ENCODE measurements around the gene DEXI. TPM values are rescaled to one million over a fixed set of nuclear protein-coding genes. Genes with fewer than 3 reads are reported as not detected.

The DEXI gene
- total RNA-seq, 2 donors from 2014 or later = 20.7 to 36.3 TPM

DNA sequence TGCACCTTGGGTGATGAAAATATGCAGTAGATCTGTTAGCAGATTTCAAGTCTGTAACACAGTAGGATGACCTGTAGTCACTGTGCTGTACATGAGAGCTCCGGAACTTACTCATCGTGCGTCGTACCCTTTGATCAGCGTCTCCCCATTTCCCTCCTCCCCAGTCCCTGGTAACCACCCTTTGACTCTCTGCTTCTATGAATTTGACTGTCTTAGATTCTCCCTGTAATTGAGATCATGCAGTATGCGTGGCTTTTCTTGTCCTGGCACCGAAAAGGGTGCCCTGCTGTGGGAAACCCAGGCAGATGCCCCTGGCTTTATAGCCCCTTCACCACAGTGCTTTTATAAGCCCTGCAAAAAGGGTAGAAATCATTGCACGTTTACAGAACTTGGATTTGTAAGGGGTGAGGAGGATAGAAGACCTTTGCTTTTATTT is 22.6 kb upstream of the DEXI start:
- peaks cover 17% of the 10 kb centered on the region for H3K36me3 Mint-ChIP-seq
- ATAC-seq (peak in 1 of 2 donors; percentile 87), DNase-seq (ENCODE audit: low spot score) (no peak)
- peaks cover 41 to 45% of the 10 kb centered on the region in 2 donors for H3K4me1 Mint-ChIP-seq (ENCODE audit: low read depth in 2 of 2)
- H3K27ac Mint-ChIP-seq = peak overlapping the region; percentile 90 to 96
- H3K4me3 Mint-ChIP-seq = peak overlapping the region; percentile 79
- no peaks in the 10 kb centered on the region for H3K27me3 Mint-ChIP-seq
- peaks cover 6% of the 10 kb centered on the region for H3K9me3 Mint-ChIP-seq

DNA sequence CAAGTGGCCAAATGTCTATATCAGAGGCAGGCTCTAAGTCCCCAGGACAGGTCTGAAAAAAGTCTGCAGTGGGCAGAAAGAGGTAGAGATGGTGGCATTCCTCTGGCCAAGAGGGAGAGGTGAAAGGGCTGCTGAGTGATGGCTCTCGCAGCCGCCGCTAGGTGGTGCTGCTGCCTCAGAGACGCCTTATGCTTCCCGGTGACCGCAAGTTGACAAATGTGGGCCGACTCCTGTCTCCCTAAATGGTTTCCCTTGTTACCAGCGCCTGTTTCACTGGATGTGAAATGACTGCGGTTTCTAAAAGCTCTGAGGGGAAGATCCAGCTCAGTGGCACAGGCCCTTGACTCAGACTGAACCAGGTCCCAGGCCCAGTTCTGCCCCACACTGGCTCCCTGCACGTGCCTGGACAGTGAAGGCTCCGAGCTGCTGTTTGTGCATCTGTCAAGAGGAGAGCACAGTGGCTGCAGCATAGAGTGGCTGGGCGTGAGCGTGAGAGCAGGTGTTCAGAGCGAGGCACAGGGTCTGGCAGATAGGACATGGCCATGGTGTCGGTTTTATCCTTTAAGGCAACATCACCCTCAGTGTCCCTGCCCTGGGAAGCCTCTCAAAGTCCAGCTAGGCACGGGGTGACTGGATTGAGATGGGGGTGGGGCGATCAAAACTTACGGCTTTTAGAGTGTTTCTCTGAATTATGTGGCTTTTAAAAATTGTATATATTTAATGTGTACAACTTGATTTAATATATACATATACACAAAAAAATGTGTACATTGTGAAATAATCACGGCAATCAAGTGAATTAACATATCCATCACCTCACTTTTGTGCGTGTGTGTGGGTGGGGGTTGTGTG is 22.0 kb upstream of the DEXI start:
- H3K9me3 Mint-ChIP-seq = peaks cover 6% of the 10 kb centered on the region
- no peaks in the 10 kb centered on the region for H3K27me3 Mint-ChIP-seq
- H3K4me1 Mint-ChIP-seq (ENCODE audit: low read depth in 2 of 2) = peaks cover 41 to 45% of the 10 kb centered on the region in 2 donors

DNA sequence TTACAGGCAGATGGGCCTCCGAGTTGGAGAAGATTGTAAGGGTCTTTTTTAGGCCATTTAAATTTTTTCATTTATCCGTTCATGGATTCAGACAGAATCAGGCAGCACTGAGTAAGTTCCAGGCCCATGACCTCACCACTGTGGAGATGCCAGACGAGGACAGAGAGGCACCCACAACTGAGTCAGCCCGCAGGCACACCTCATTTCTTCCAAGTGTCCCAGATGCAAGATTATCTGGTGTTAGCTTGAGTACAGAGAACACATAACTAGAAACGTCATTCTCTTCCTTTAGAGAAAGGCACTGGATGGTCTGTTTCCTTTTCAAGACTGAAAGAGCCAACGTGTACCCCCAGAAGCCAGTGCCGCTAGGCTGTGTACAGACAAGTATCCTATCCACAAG is 19.0 kb upstream of the DEXI start:
- DNase-seq (ENCODE audit: low spot score) (no peak), ATAC-seq (no peak)
- peaks cover 42 to 43% of the 10 kb centered on the region in 2 donors for H3K4me1 Mint-ChIP-seq (ENCODE audit: low read depth in 2 of 2)
- H3K36me3 Mint-ChIP-seq = peaks cover 13% of the 10 kb centered on the region
- no peaks in the 10 kb centered on the region for H3K27me3 Mint-ChIP-seq
- peaks cover 4% of the 10 kb centered on the region for H3K9me3 Mint-ChIP-seq
- peak overlapping the region in 1 of 2 donors; percentile 22 for H3K27ac Mint-ChIP-seq
- H3K4me3 Mint-ChIP-seq = no peak overlapping the region

More for the DNA sequence above, 22.0 kb upstream of the DEXI start:
- ATAC-seq (peak; percentile 67 to 85), DNase-seq (ENCODE audit: low spot score) (peak; percentile 87)
- peaks cover 17% of the 10 kb centered on the region for H3K36me3 Mint-ChIP-seq
- H3K27ac Mint-ChIP-seq = peak overlapping the region; percentile 90 to 96
- peak overlapping the region; percentile 79 for H3K4me3 Mint-ChIP-seq

DNA sequence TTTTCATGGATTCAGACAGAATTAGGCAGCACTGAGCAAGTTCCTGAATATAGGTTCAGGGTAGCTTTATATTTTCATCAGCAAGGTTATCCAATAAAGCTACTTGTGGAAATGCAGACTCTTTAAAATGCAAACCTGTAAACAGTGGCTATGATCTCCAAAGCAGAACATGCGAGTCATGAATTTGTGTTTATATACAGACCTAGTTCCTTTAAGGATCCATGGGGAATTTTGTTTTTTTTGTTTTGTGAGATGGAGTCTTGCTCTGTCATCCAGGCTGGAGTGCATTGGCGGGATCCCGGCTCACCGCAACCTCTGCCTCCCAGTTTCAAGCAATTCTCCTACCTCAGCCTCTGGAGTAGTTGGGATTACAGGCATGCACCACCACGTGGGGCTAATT is 16.9 kb upstream of the DEXI start:
- peaks cover 8% of the 10 kb centered on the region for H3K36me3 Mint-ChIP-seq
- no peak overlapping the region for H3K27ac Mint-ChIP-seq
- H3K27me3 Mint-ChIP-seq = no peaks in the 10 kb centered on the region
- peaks cover 31% of the 10 kb centered on the region in 2 donors for H3K4me1 Mint-ChIP-seq (ENCODE audit: low read depth in 2 of 2)
- DNase-seq (ENCODE audit: low spot score) = no peak
- no peak overlapping the region for H3K4me3 Mint-ChIP-seq
- H3K9me3 Mint-ChIP-seq = no peaks in the 10 kb centered on the region
- ATAC-seq = no peak

DNA sequence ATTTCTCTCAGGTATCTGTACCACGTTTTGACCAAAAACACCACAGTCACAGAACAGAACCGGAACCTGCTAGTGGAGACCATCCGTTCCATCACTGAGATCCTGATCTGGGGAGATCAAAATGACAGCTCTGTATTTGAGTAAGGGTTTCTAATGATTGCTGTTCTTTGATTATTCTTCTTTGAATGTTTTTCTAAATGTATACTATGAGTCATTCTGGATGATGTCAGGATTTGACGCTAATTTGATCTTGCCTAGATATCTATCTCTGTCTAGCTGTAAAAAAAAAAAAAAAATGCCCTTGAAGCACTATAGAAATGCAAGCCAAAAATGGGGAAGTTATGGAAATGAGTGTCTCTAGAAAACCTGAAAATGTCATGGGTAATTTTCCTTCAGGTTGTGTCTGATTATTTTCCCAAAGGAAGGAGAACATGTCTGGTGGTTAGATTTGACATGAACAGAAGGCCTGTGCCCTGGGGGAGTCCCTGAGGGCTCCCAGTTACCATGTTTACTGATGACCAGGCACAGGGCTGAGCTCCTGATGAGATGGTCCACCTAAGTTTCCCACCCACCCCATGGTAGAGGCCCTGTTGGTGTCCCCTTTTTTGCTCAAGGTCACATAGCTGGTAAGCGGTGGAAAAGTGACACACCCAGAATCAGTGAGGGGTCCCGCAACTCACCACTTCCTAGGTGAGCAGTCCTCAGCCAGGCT is 15.7 kb upstream of the DEXI start:
- H3K4me3 Mint-ChIP-seq = no peak overlapping the region
- ATAC-seq = peak in 1 of 2 donors; percentile 62
- peaks cover 26 to 29% of the 10 kb centered on the region in 2 donors for H3K4me1 Mint-ChIP-seq (ENCODE audit: low read depth in 2 of 2)
- H3K27ac Mint-ChIP-seq = peak overlapping the region; percentile 6 to 12
- H3K27me3 Mint-ChIP-seq = no peaks in the 10 kb centered on the region
- no peaks in the 10 kb centered on the region for H3K9me3 Mint-ChIP-seq
- peaks cover 1% of the 10 kb centered on the region for H3K36me3 Mint-ChIP-seq
- DNase-seq (ENCODE audit: low spot score) = no peak

DNA sequence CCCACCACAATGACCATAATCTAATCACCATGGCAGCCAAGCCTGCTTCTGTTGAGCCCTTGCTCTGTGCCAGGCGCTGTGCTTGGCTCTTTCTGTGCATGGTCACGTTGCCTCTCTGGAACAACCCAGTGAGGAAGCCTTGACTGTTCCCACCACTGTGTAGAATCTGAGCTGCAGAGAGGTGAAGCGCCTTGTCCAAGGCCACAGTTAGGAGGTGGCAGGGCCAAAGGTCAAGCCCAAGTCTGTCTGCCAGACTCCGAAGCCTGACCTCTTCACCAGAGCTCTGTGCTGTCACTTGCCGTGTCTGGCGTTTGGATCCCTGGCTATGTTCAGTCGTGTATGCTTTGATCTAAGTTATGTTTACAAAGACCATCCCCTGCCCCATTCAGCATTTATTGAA is 12.6 kb upstream of the DEXI start:
- ATAC-seq (no peak), DNase-seq (ENCODE audit: low spot score) (no peak)
- Mint-ChIP-seq H3K4me1 (ENCODE audit: low read depth in 2 of 2) (peaks cover 28 to 36% of the 10 kb centered on the region in 2 donors), H3K27ac (peak overlapping the region in 1 of 2 donors; percentile 85), H3K4me3 (peak overlapping the region; percentile 9), H3K36me3 (no peaks in the 10 kb centered on the region), H3K9me3 (no peaks in the 10 kb centered on the region), H3K27me3 (no peaks in the 10 kb centered on the region)

DNA sequence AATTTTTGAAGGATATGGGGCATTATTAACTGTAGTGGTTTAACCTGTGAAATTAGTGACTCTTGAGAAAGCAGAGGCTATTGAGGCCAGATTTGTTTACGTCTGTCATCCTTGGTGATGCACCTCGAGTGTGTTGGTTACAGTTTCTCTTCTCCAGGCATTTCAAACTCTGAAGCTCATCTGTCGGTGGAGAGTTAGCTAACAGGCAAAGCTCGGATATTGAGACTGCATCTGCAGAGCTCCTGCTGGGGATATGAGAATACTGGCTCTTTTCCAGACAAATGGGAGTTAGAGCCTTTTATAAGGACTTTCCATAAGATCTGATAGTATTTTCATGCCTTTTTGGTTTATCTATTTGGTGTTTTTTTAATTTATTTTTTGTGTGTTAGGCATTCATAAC is 8.8 kb upstream of the DEXI start:
- Mint-ChIP-seq H3K27me3 (no peaks in the 10 kb centered on the region), H3K9me3 (no peaks in the 10 kb centered on the region), H3K4me3 (no peak overlapping the region), H3K4me1 (ENCODE audit: low read depth in 2 of 2) (peaks cover 40 to 44% of the 10 kb centered on the region in 2 donors), H3K36me3 (no peaks in the 10 kb centered on the region), H3K27ac (peak overlapping the region in 1 of 2 donors; percentile 19)
- DNase-seq (ENCODE audit: low spot score) (no peak), ATAC-seq (no peak)

DNA sequence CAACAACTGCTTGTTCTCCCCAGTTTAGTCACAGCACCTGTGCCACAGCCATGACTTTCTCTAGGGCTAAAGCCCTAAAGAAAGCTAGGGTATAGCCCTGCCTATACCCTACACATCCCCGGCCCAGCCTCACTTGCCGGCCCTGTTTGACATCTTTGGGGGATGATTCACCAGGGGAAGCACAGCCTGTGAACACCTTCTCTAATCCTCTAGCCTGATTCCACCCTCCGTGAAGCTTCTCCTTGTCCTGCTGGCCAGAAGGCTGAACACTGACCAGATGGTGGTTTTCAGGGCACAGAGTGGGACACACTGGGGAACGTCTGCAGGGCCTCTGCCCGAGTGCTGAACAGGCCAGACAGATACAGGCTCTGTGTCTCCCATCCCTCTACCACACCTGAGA is 8.1 kb upstream of the DEXI start:
- no peak for ATAC-seq
- H3K9me3 Mint-ChIP-seq = no peaks in the 10 kb centered on the region
- DNase-seq (ENCODE audit: low spot score) = no peak
- H3K36me3 Mint-ChIP-seq = no peaks in the 10 kb centered on the region
- H3K4me1 Mint-ChIP-seq (ENCODE audit: low read depth in 2 of 2) = peaks cover 46 to 49% of the 10 kb centered on the region in 2 donors
- H3K27me3 Mint-ChIP-seq = no peaks in the 10 kb centered on the region
- H3K4me3 Mint-ChIP-seq = no peak overlapping the region
- peak overlapping the region in 1 of 2 donors; percentile 19 for H3K27ac Mint-ChIP-seq

DNA sequence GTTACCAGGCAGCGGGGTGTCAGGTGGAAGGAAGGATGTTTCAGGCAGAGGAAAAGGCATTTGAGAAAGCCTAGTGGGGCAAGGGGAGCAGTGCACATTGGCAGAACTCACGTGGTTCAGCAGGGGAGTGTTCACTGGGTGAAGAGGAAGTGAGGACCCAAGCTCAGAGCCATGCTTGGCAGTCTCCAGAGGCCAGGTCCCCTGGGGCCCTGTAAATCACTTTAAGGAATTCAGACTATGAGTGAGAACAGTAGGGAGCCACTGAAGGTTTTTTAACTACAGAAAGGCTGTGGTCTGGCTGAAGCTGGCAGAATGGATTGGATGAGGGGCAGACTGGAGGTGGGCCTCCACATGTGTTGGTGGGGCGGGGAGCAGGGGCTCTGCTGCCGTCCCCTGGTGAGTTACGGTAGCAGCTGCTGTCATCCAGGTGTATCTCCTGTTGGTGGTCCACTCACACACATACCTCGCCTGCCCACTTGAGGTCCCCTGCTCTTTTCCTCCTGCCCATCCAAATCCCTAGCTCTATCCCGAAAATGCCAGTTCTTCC is 7.2 kb upstream of the DEXI start:
- Mint-ChIP-seq H3K27ac (peak overlapping the region in 1 of 2 donors; percentile 34), H3K36me3 (no peaks in the 10 kb centered on the region), H3K27me3 (no peaks in the 10 kb centered on the region), H3K4me3 (no peak overlapping the region), H3K4me1 (ENCODE audit: low read depth in 2 of 2) (peaks cover 47 to 48% of the 10 kb centered on the region in 2 donors), H3K9me3 (no peaks in the 10 kb centered on the region)
- peak in 1 of 2 donors; percentile 31 for ATAC-seq
- no peak for DNase-seq (ENCODE audit: low spot score)

DNA sequence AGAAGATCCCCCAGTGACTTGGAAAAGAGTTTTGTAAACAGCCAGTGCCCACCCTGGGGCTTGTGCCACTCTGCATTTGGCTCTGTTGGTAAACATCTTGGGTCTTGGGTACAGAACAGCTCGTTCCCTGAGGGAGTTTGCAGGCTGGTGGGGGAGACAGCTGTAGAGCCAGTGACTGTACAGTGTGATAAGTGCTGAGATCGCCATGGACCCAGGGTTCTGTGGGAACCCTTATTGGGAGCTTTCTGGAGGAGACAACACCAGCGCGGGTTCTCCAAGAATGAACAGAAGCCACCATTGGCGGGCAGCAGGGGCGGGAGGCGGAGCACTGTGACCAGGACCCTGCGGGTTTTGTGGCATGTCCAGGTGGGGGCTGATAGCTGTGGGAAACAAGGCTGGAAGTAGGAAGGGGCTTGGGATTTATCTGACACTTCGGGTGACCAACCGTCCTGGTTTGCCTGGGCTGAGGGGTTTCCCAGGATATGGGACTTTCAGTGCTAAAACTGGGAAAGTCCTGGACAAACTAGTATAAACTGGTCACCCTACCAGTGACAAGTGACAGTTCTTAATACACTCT is 5.0 kb upstream of the DEXI start:
- Mint-ChIP-seq H3K4me3 (no peak overlapping the region), H3K27ac (no peak overlapping the region), H3K9me3 (no peaks in the 10 kb centered on the region), H3K27me3 (no peaks in the 10 kb centered on the region), H3K36me3 (no peaks in the 10 kb centered on the region), H3K4me1 (ENCODE audit: low read depth in 2 of 2) (peaks cover 47 to 48% of the 10 kb centered on the region in 2 donors)
- DNase-seq (ENCODE audit: low spot score) = no peak
- ATAC-seq = no peak

DNA sequence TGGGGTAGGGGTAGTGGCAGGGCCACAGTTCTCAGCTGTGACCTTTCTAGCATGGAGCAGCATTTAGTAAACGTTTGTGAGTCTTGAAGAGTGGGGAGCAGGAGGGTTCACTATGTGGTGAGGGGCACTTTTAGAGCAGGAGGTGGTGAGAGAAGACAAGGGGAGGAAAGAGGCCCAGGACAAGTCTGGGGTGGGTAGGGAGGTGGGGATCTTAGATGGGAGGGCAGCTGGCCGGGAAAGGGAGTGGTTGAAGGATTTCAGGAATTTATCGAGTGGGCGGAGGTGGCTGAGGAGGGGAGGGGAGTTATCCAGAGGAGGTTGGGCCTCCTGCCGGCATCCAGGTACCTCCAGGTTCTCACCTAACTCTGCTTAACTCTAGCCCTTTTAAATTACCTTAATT is 4.0 kb upstream of the DEXI start:
- no peaks in the 10 kb centered on the region for H3K9me3 Mint-ChIP-seq
- H3K4me3 Mint-ChIP-seq = peak overlapping the region; percentile 95
- peak overlapping the region; percentile 13 to 39 for H3K27ac Mint-ChIP-seq
- DNase-seq (ENCODE audit: low spot score) (no peak), ATAC-seq (no peak)
- H3K27me3 Mint-ChIP-seq = no peaks in the 10 kb centered on the region
- peaks cover 47 to 51% of the 10 kb centered on the region in 2 donors for H3K4me1 Mint-ChIP-seq (ENCODE audit: low read depth in 2 of 2)
- H3K36me3 Mint-ChIP-seq = no peaks in the 10 kb centered on the region

DNA sequence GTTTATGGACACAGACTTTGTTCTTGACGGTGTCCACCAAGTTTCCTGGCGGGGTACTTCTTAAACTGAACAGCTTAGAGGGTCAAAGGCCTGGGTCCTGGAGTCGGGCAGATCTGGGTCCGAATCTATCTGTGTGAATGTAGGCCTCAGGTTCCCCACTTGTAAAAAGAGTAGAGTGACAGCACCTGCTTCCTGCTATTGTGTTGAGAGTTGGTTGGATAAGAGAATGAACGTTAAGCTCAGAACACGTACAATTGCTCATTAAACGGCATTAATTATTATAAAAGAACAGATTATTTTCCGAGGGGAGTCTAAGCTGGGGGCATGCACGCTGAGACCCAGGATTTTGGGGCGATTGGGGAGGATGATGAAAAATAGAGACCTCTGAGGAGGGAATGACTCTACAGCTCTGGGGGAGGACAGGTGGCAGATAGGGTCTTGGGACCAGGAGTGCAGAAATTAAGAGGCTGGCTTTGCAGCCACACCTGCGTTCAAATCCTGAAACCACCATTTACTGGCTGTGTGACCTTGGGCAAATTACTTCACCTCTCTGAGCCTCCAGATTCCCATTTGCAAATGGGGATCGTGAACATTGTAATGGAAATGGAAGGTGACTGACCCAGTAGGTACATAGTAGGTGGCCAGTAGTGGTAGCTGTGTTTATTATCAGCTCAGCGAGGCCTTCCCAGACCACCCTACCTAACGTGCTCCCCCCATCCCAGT is 3.0 kb upstream of the DEXI start:
- no peaks in the 10 kb centered on the region for H3K9me3 Mint-ChIP-seq
- H3K27ac Mint-ChIP-seq = peak overlapping the region; percentile 13 to 71
- DNase-seq (ENCODE audit: low spot score) (no peak), ATAC-seq (no peak)
- H3K27me3 Mint-ChIP-seq = no peaks in the 10 kb centered on the region
- peak overlapping the region; percentile 95 for H3K4me3 Mint-ChIP-seq
- no peaks in the 10 kb centered on the region for H3K36me3 Mint-ChIP-seq
- peaks cover 56 to 57% of the 10 kb centered on the region in 2 donors for H3K4me1 Mint-ChIP-seq (ENCODE audit: low read depth in 2 of 2)
